ENCODE measurements around the gene SASH1.

The SASH1 gene

DNA sequence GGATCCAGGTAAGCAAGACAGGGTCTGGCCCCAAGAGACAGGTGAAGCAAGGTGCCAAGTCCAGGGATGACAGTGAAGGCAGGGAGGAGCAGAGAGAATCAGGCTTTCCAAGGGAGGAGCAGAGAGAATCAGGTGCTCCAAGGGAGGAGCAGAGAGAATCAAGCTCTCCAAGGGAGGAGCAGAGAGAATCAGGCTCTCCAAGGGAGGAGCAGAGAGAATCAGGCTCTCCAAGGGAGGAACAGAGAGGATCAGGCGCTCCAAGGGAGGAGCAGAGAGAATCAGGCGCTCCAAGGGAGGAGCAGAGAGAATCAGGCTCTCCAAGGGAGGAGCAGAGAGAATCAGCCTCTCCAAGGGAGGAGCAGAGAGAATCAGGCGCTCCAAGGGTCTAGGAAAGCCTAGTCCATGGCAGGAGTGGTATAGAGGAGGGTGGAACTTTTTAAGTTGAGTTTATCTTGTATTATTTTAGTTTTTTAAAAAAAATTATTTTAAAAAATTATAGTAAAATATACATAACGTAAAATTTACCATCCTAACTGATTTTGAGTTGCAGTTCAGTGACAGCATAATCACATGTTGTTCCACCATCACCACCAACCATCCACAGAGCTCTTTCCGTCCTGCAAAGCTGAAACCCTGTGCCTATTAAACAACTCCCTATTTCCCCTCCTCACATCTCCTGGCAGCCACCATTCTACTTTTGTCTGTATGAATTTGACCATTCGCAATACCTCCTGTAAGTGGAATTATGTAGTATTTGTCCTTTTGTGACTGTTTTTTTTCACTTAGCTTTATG is 64.1 kb downstream of the SASH1 start:
- DNase-seq = no peak

DNA sequence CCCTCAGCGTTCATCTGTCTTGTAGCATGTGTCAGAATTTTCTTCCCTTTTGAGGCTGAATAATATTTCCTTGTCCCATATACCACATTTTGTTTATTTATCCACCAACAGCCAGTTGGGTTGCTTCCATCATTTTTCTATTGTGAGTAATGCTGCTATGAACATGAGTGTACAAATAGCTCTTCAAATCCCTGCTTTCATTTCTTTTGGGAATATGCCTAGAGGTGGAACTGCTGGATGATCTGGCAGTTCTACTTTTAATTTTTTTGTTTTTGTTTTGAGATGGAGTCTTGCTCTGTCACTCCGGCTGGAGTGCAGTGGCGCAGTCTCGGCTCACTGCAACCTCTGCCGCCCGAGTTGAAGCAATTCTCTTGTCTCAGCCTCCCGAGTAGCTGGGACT is 64.7 kb downstream of the SASH1 start:
- DNase-seq = no peak

DNA sequence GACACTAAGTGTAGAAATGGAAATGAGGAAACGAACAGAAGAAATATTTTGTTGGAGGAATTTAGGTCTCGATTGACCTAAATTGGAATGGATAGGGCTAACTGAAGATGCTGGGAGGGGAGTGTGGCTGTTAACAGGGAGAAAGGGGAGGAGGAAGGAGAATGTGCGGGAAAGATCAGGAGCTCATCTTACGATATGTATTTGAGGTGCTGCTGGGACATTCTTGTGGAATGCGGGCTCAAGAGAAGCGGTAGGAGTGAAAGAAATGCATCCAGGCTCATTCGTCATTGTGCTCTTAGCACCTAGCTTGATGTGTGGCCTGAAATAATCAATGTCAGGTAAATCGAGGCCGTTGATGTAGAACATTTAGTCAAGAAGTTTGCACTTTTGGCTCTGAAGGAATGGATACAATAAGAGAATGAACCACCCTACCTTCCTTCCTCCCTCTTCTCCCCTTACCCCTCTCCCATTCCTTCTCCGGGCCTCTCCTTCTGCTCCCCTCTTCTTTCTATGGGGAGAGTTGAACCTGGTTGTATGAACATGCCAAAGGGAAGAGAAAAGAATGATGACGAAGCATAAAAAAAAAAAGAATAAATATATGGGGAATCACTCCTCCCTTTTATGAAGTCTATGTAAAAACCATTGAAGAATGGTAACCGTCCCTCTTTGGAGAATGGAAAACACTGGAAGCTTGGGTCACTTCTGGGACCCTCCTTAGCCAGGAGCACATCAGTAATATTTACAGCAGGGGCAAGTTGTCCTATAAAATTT is 70.9 kb downstream of the SASH1 start:
- DNase-seq = no peak

DNA sequence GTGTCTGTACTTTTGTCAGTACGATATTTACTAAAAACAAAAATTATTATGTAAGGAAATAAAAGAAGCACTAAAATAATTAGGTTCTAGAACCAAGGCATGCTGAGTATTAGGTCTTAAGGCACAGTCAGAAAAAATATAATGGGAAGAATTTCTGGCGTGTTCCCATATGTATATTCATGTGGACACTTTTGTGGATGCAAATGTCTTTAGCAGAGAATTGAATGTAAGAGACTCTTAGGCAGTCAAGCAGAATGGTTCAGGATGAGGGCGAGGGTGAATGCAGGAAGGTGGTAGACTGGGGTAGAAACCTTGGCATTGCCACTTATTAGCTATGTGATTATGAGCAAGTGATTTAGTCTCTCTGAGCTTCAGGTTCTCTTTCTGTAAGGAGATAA is 71.5 kb downstream of the SASH1 start:
- DNase-seq = no peak

DNA sequence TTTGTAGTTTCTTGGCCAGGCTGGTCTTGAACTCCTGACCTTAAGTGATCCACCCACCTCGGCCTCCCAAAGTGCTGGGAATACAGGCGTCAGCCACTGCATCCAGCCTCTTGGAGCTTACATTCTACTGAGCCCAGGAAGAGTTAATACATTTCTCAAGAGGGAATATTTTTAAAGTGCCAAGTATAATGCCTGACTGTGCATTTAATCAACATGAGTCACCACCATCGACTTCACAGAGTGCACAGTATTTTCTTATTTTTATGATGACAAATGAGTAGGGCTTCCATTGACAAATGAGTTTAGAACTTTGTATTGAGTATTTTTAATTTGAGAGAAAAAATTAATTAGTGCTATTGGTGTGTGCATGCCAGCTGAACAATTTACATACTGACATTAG is 72.2 kb downstream of the SASH1 start:
- DNase-seq = no peak

DNA sequence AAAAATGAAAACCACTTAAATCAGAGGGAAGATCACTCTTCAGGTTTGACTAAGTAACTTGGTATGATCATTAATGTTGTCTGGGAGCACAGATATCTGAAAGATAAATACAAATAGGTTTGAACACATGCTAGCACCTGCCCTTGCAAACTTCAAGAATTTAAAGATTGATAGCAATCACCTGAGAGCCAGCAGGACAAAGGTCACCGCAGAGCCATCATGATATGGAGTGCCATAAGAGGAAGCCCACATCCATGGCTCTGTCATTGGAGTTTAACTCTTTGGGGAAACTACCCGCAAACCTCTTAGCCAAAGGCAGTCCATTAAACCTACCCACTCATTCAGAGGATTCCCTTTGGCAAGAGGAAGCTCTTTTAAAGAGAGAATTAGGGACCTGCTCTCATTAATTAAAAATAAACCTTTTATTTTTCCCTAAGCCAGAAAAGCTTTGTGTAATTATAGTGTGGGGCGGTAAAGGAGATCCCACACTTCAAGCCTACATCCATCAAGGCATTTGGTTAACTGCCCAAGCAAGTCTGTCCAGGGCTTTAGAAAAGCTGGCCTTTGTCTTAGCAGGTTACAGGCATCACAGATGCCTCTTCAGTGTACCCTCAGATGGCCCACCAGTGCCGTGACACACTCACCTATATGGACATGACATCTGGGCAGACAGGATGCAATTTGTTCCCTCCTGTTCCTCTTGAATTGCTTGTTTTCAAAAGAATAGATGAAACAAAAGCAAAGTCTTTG is 73.0 kb downstream of the SASH1 start:
- no peak for DNase-seq

DNA sequence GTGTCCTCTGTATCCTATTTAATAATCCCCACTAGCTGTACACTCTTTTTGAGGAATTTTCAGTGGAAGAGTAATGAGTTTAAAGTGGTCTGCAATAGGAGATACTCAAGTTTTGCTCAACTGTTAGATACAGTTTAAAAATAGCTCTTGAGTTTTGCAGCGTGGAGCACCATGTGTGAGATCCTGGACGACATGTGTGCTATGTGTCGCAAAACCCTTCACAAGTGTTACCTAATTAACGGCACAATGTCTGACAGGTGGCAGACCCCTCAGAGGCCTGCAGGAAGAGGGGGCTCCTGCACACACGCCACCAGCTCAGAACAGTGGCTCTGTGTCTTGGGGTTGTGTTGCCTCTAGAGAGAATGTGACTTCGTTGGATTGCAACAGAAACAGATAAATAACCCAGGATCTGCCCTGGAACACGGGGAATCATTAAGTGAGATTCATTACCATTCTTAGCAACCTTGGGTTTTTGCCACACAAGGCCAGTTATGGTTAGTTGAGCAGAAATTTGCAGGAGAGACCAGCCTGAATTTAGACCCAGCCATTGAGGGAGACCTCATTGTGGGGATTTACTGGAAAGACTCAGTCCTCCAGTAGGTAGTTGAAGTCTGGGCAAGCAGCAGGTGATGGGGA is 73.8 kb downstream of the SASH1 start:
- DNase-seq = no peak

DNA sequence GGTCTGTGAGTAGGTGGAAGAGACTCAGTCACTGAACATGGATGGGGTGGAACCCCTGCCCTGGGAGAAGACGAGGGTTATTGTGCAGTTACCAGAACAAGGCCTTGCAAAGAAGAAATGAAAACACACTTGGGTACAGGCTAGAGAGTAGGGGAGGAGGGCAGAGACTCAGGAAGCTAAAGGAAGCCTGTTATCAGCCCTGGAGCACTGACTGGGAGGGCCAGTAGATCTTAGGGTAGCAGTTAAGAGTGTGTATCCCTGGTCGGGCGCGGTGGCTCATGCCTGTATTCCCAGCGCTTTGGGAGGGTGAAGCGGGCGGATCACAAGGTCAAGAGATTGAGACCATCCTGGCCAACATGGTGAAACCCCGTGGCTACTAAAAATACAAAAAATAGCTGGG is 74.4 kb downstream of the SASH1 start:
- DNase-seq = no peak

DNA sequence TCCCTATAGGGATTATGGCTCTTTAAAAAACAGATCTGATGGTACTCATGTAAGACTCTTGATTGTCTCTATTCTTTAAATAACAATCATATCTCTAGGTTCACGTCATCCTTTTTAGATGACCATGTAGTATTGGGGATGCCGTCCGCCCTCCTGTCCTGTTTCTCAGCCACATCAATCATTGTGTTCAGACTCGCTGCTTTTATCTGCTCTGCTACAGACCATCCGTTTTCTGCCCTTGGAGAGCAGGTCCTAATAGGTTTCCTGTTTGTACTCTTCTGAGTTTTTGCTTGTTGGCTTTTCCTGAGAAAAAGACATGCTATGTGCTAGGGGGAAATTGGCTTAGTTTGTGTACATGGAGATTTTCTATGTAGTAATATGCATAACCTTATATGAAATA is 76.8 kb downstream of the SASH1 start:
- DNase-seq = no peak

DNA sequence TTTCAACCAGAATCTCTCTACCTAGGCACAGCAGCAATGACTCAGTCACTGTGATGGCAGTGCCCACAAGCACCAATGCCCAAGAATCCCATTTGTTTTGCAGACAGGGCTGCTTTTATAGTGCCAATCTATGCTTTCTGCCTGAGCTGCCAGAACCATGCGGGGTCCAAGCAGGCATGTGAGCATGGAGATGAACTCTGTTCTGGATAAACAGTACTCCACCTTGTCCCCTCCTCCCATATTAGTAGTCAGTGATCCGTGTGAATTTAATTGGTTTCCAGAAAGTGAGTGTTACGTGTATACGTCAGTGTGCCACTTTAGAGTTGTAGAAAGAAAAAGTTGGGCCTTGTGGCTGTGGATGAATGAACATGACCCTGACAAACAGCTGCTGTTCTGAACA is 79.4 kb downstream of the SASH1 start:
- DNase-seq = no peak

DNA sequence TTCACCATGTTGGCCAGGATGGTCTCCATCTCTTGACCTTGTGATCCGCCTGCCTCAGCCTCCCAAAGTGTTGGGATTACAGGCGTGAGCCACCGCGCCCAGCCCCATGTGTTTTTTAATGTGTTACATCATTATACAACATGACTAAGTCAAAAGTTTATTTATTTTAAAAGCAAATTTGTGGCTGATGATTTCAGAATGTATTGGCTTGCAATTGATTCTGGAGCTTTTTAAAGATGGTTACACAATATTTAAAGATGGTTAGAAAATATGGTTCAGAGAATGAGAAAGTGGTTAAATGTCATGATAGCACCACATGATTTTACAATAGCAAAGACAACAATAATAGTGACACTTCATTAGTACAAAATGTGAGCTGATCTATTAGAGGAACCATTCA is 80.5 kb downstream of the SASH1 start:
- DNase-seq = no peak

DNA sequence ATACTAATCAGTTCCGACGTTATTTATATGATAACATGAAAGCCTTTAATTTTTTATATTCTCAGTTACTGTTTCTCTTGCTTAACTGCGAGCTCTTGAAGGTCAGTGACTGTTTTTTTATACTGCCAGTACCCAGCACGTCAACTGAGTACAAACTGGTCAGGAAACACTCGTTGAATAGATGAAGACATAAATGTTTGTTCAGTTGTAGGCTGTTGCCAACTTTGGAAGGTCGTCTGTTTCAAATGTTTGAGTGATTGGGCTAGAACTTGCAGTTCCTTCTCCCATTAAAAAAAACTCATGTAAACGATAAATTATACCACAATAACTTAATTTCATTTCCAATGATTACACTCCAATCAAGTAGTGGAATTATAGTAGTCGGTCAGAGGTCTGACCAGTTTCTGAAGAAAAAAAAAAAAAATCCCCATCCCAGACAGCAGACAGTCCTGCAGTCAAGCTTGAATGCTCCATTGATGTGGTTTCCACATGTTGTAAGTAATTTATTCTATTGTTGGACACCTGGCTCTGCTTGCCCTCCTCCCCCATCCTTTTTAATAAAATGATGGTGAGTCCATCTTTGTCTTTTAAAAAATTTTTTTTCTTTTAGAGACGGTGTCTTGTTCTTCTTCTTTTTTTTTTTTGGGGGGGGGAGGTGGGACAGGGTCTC is 81.1 kb downstream of the SASH1 start:
- DNase-seq = no peak

DNA sequence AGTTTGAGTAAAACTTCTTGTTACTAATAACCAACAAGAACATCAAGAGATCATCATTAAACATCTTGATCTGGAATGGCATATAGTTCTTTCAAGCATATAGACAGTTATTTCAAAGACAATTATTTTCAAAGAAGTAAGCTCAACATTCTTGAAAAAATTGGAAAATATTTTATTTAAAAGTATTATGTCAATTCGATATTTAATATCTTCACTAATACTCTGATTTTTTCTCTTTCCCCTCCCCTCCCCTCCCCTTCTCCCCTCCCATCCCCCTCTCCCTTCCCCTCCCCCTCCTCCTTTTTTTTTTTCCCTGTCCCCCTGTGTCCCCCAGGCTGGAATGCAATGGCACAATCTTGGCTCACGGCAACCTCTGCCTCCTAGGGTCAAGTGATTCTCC is 82.8 kb downstream of the SASH1 start:
- no peak for DNase-seq

DNA sequence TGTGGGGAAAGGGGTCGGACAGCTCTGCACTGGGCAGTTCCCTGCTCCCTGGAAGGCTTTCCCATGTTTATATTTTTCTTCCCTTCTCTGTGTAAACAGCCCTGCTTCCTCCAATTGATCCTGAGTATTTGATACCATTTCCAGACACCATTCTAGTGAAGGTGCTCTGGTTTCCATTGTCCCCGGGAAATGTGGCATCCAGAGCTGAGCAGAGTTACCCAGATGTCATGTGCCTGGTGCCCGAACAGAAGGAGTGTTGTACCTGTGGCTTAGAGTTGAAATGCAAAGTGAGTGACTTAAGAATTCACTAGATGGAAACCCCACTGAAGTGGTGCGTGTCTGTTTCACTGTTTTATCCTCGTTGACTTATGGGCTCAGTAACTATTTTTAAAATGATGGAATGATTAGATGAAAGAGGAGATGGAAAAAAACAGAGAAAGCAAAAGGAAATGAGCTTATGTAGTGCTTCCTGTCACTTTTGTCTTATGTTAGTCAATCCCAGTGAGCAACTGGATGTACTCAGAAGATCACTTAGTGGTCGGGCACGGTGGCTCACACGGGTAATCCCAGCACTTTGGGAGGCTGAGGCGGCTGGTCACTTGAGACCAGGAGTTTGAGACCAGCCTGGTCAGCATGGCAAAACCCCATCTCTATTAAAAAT is 83.8 kb downstream of the SASH1 start:
- DNase-seq = no peak

DNA sequence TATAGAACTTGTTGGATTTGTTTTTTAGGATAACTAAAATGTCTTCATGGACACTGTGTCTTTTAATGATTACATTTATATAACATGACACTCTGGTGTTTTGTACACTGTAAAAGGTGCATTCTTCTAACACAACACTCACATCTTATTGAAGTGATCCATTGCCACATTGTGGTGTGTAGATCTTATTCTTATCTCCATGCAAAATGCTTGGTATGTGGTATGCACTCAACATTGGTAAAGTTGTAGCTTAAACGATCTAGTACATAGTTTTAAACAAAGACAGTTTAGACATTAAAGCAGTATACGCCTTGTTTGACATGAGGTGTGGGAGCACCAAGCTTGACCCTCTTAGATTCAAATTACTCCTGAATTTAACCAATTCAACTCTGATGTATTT is 84.7 kb downstream of the SASH1 start:
- DNase-seq = no peak

DNA sequence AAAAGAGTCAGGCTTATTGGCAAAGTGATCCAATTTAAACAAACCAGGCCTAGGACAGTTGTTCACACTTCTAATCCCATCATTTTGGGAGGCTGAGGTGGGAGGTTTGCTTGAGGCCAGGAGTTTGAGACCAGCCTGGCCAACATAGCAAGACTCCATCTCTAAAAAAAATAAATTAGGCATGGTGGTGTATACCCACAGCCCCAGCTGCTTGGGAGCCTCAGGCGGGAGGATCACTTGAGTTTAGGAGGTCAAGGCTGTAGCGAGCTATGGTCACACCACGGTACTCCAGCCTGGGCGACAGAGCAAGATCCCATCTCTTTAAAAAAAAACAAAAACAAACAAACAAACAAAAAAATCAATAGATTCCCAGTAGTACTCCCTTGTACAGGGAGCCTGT is 86.8 kb downstream of the SASH1 start:
- DNase-seq = no peak

DNA sequence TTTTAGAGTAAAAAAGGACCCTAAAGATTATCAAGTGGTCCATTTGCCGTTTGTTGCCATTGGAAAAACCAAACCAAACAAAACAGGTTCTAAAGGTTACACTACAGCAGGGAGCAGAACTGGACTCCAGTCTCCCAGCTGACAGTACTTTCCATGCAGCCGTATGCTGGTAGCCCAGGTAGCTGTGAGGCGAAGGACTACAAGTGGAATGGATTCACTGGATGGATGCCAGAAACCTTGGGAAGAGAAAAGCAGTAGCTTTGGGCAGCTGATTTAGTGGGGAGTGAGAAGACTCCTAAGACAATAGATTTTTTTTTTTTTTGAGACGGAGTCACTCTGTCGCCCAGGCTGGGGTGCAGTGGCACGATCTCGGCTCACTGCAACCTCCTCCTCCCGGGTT is 88.3 kb downstream of the SASH1 start:
- no peak for DNase-seq

DNA sequence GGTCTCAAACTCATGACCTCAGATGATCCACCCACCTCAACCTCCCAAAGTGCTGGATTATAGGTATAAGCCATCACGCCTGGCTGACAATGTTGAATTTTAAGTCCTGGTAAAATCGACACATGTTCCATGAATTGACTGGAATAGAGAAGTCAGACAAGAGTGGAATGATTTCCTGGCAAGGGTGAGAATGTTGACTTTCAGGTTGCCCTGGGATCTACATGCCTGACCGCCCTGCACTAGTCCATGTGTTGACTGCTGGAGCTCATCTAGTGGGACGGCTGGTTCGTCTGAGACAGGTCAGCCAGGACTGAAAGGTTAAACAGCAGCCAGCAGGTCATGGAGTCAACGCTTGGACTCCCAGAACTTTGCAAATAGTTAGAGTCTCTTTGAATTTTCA is 88.8 kb downstream of the SASH1 start:
- no peak for DNase-seq

DNA sequence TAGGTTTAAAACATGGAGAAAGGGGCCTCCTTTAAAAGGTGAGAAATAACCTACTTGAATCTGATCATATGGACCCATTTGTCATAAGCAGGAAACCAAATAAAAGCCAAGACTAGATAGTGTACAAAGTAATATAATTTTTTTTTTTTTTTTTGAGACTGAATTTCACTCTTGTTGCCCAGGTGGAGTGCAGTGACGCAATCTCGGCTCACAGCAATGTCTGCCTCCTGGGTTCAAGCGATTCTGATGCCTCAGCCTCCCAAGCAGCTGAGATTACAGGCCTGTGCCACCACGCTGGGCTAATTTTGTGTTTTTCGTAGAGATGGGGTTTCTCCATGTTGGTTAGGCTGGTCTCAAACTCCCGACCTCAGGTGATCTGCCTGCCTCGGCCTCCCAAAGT is 89.2 kb downstream of the SASH1 start:
- DNase-seq = no peak

DNA sequence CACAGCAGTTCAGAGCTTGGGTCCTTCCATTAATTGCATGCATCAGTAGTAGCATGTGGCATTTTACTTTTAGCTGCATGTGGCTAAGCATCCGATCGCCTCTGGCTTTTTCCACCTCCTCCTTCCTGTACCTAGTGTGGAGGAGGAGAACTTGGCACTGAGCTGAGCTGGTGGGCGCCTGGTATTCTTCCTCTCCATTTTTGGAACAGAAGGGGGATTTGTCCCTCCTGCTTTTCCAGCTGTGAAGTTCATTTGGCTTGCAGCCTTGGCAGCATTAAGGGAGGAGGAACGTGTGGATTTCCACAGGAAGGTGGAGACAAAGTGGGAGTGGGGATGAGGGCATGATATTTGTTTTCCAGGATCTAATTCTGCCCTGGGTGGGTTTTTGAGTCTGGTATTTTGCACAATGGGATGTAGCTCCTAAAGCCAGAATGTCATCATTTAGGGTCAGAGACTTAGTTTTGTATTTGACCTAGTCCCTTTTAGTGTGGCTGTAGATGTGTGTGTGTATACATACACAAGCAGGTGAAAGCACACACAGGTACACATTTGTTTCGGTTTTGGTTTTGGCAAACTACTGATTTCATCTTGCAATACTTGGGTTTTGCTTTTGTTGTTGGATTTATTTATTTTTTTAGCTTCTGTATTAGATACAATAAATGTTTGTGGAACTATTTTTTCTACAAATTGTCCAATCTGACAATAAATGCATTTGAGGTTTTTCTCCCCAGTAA is 90.0 kb downstream of the SASH1 start:
- DNase-seq = no peak

DNA sequence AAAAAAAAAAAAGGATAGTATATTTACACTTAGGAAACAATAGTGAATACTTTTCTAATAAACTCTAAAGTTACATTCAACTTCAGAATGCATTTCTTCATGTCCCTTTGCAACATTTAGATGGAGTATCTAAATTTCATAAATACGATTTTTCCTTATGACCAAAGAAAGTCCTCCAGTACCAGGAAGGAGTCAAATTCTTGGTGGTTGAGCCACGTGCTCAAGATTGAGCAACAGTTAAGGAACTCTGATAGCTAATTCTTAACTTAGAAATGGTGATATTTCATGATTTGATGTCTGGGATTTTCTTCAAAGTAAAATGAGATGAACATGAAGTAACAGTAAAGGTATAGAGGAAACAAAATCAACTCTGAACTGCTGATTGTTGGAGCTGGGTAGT is 92.7 kb downstream of the SASH1 start:
- DNase-seq = no peak

DNA sequence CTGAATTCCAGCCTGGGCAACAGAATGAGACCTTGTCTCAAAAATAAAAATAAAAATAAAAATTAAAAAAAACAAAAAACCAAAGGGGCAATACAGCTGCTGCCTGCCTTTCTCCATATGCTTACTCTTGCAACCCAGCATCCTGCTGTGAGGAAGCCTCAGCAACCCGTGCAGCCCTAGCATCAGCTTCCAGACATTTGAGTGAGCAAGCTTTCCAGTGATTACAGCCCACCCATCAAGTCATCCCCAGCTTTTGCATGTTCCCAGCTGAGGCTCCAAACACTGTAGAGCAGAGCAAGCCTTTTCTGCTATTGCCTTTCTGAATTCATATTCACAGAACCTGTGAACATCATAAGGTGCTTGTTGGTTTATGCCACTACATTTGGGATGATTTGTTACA is 93.8 kb downstream of the SASH1 start:
- no peak for DNase-seq

Data from NCI-H1694 treated with DMSO at 0.1 percent for 48 hours (cell line).